Keratinocyte (primary cell): ENCODE data around the gene FN3K. TPM values are rescaled to one million over a fixed set of nuclear protein-coding genes. Genes with fewer than 3 reads are reported as not detected.
"Not testable (repeated sequence)": the region's sequence is repeated elsewhere in the genome, so short reads cannot be mapped to it uniquely, and the experiment has no call there.

Experiments
- DNase-seq: peaks from one replicate; pipeline ENCODE4 v3.0.0-alpha.2; 2011; ENCODE audit warnings: low read depth, missing footprints, low spot score
- FAIRE-seq: peaks from 2 replicates; lab custom pipeline; 2011; peaks lifted over from hg19 to GRCh38; lab: Jason Lieb, UNC
- H2AFZ ChIP-seq: 2 replicates; pipeline ENCODE4 v1.6.0; 2012; ENCODE audit warnings: low read length, control low read depth, inconsistent platforms; ENCODE audit not compliant: control insufficient read depth
- H3K27ac ChIP-seq: 2 replicates; pipeline ENCODE4 v1.5.1; 2011; ENCODE audit warnings: low read length; ENCODE audit not compliant: control insufficient read depth, insufficient read depth
- H3K27me3 ChIP-seq: 3 replicates; pipeline ENCODE4 v1.6.0; 2011; ENCODE audit warnings: low read length; ENCODE audit not compliant: control insufficient read depth, insufficient read depth; ENCODE audit errors: extremely low read depth
- H3K36me3 ChIP-seq, 2 experiments: 2 replicates in 1 of 2; 3 replicates in 1 of 2; pipeline ENCODE4 v1.5.1; 2011; ENCODE audit warnings: low read length in 2 of 2, mild to moderate bottlenecking in 1 of 2; ENCODE audit not compliant: control insufficient read depth in 2 of 2, insufficient read depth in 2 of 2; ENCODE audit errors: extremely low read depth in 1 of 2
- H3K4me1 ChIP-seq: 3 replicates; pipeline ENCODE4 v1.5.1; 2011; ENCODE audit warnings: low read length; ENCODE audit not compliant: control insufficient read depth, insufficient read depth; ENCODE audit errors: extremely low read depth
- H3K4me2 ChIP-seq: 3 replicates; pipeline ENCODE4 v1.6.0; 2011; ENCODE audit warnings: low read depth, low read length; ENCODE audit not compliant: control insufficient read depth, insufficient read depth; ENCODE audit errors: extremely low read depth
- H3K4me3 ChIP-seq, 3 experiments: fragments of 200-600 bp in 1 of 3; sonication (generic) in 1 of 3; 2 replicates in 2 of 3; 3 replicates in 1 of 3; pipeline ENCODE4 v1.5.1; 2011 to 2016; ENCODE audit warnings: low read length in 3 of 3, mild to moderate bottlenecking in 3 of 3, control low read depth in 2 of 3, inconsistent platforms in 1 of 3, low read depth in 1 of 3, mixed read lengths in 1 of 3, mixed run types in 1 of 3, moderate library complexity in 1 of 3; ENCODE audit not compliant: control insufficient read depth in 2 of 3, insufficient read depth in 2 of 3; ENCODE audit errors: extremely low read depth in 1 of 3
- H3K79me2 ChIP-seq: 2 replicates; pipeline ENCODE4 v1.6.0; 2012; ENCODE audit warnings: low read length; ENCODE audit not compliant: control insufficient read depth, insufficient read depth
- H3K9ac ChIP-seq: 3 replicates; pipeline ENCODE4 v1.6.0; 2011; ENCODE audit warnings: low read length; ENCODE audit not compliant: control insufficient read depth, insufficient read depth; ENCODE audit errors: extremely low read depth
- H3K9me1 ChIP-seq: 3 replicates; pipeline ENCODE4 v1.6.0; 2011; ENCODE audit warnings: low read length; ENCODE audit not compliant: control insufficient read depth, insufficient read depth; ENCODE audit errors: extremely low read depth
- H3K9me3 ChIP-seq: 2 replicates; pipeline ENCODE4 v1.5.1; 2012; ENCODE audit warnings: low read depth, low read length; ENCODE audit not compliant: control insufficient read depth
- H4K20me1 ChIP-seq: 3 replicates; pipeline ENCODE4 v1.6.0; 2011; ENCODE audit warnings: low read length; ENCODE audit not compliant: control insufficient read depth, insufficient read depth; ENCODE audit errors: extremely low read depth
- EZH2 ChIP-seq: IDR thresholded peaks from one replicate; pipeline ENCODE4 v1.6.1; 2012; ENCODE audit warnings: inconsistent platforms, mild to moderate bottlenecking, low read length, moderate library complexity
- dilution Hi-C: fragments of 300-500 bp; cut with MboI; formaldehyde crosslinking; loops from one replicate; pipeline ENCODE4 v1.7.0; 2020; ENCODE audit warnings: low sequenced_read_pairs; ENCODE audit not compliant: extremely low pct_ligation_motif_present
- polyA plus RNA-seq, 5 experiments: library from polyadenylated mRNA; depleted of rRNA in 3 of 5; stranded (reverse) in 3 of 5; stranded (forward) in 1 of 5; unstranded in 1 of 5; fragments of >200 nt; gene quantifications; 1 replicate in 1 of 5; 2 replicates in 3 of 5; 3 replicates in 1 of 5; pipeline versions ENCODE4 v1.2.1 to v1.2.3, GENCODE V29; 2011 to 2012; ENCODE audit warnings: missing spikeins in 2 of 5, low read depth in 1 of 5, low replicate concordance in 1 of 5
- TF ChIP-seq, protein P1 (sequence below), 3 experiments: IDR thresholded peaks in 1 of 3; conservative IDR thresholded peaks in 1 of 3; optimal IDR thresholded peaks in 1 of 3; 2 replicates in 2 of 3; 3 replicates in 1 of 3; pipeline versions ENCODE3 to v1.5.1; 2011; ENCODE audit warnings: low read length in 3 of 3, mild to moderate bottlenecking in 3 of 3, moderate library complexity in 2 of 3, control low read depth in 1 of 3, inconsistent platforms in 1 of 3; ENCODE audit not compliant: insufficient read depth in 2 of 3; ENCODE audit errors: extremely low read depth in 1 of 3

The FN3K gene
- polyA plus RNA-seq, 1 donor (not counting 4 experiments of a cell fraction or from before 2014, with no cell fraction given), result 0.10 TPM

DNA sequence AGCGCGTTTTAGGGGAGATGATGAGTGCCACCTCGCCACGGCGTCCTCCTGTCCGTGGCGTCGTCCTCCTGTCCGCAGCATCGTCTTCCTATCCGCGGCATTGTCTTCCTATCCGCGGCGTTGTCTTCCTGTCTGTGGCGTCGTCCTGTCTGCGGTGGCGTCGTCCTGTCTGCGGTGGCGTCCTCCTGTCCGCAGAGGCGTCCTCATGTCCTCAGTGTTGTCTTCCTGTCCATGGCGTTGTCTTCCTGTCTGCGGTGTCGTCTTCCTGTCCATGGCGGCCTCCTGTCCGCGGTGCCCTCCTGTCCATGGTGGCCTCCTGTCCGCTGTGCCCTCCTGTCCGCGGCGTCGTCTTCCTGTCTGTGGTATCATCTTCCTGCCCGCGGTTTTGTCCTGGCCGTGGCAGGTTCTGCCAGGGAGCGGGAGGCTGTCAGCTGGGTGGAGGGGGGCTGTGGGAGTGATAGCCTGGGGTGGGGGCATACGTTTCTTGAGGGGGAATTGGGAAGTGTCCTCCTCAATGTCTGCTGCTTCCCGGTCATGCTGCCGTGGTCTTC is 47.3 kb downstream of the FN3K start:
- Histone ChIP-seq H3K36me3 (peaks cover 8 to 13% of the 10 kb centered on the region in 2 experiments), H3K79me2 (peaks cover 5% of the 10 kb centered on the region), H3K9ac (no peak overlapping the region), H3K27me3 (no peaks in the 10 kb centered on the region), H3K27ac (no peak overlapping the region), H3K4me1 (peaks cover 15% of the 10 kb centered on the region), H3K9me3 (no peaks in the 10 kb centered on the region), H3K9me1 (peaks cover 2% of the 10 kb centered on the region), H4K20me1 (peaks cover 8% of the 10 kb centered on the region), H3K4me2 (no peak overlapping the region), H2AFZ (no peak overlapping the region), H3K4me3 (no peak overlapping the region)
- FAIRE-seq, result no peak
- no peak for DNase-seq
- dilution Hi-C loops, result no loop called here
- TF ChIP-seq EZH2, result no peak
- TF ChIP-seq, protein P1, sequence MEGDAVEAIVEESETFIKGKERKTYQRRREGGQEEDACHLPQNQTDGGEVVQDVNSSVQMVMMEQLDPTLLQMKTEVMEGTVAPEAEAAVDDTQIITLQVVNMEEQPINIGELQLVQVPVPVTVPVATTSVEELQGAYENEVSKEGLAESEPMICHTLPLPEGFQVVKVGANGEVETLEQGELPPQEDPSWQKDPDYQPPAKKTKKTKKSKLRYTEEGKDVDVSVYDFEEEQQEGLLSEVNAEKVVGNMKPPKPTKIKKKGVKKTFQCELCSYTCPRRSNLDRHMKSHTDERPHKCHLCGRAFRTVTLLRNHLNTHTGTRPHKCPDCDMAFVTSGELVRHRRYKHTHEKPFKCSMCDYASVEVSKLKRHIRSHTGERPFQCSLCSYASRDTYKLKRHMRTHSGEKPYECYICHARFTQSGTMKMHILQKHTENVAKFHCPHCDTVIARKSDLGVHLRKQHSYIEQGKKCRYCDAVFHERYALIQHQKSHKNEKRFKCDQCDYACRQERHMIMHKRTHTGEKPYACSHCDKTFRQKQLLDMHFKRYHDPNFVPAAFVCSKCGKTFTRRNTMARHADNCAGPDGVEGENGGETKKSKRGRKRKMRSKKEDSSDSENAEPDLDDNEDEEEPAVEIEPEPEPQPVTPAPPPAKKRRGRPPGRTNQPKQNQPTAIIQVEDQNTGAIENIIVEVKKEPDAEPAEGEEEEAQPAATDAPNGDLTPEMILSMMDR (optimal IDR thresholded peaks at IDR 0.05 in 1 of 3, IDR thresholded peaks at IDR 0.05 in 1 of 3, conservative IDR thresholded peaks at IDR 0.05 in 1 of 3; ENCODE audit: extremely low read depth in 1 of 3, insufficient read depth in 2 of 3, low read length in 3 of 3), result no peak

DNA sequence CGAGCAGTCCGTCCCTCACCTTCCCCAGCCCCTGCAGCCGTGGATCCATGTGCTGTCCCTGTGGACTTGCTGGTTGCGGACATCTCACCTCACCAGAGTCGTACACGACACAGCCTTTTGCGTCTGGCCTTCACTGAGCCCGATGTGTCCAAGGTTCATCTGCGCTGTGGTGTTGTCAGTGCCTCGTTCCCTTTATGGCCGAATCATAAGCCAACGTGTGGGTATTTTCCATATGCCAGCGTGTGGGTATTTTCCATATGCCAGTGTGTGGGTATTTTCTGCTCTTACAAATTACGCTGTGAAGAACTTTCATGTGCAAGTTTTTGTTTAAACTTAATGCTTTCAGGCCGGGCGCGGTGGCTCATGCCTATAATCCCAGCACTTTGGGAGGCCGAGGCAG is 48.1 kb downstream of the FN3K start:
- Histone ChIP-seq H2AFZ (no peak overlapping the region), H3K4me2 (no peak overlapping the region), H3K27ac (no peak overlapping the region), H3K4me1 (peaks cover 20% of the 10 kb centered on the region), H3K36me3 (peaks cover 8 to 13% of the 10 kb centered on the region in 2 experiments), H3K9ac (no peak overlapping the region), H3K9me1 (peaks cover 3% of the 10 kb centered on the region), H4K20me1 (peaks cover 15% of the 10 kb centered on the region), H3K79me2 (peaks cover 8% of the 10 kb centered on the region), H3K27me3 (no peaks in the 10 kb centered on the region), H3K9me3 (no peaks in the 10 kb centered on the region), H3K4me3 (no peak overlapping the region)
- dilution Hi-C loops, result no loop called here
- no peak for TF ChIP-seq EZH2
- TF ChIP-seq, protein P1 (optimal IDR thresholded peaks at IDR 0.05 in 1 of 3, IDR thresholded peaks at IDR 0.05 in 1 of 3, conservative IDR thresholded peaks at IDR 0.05 in 1 of 3; ENCODE audit: extremely low read depth in 1 of 3, insufficient read depth in 2 of 3, low read length in 3 of 3), result no peak
- FAIRE-seq (no peak), DNase-seq (no peak)

DNA sequence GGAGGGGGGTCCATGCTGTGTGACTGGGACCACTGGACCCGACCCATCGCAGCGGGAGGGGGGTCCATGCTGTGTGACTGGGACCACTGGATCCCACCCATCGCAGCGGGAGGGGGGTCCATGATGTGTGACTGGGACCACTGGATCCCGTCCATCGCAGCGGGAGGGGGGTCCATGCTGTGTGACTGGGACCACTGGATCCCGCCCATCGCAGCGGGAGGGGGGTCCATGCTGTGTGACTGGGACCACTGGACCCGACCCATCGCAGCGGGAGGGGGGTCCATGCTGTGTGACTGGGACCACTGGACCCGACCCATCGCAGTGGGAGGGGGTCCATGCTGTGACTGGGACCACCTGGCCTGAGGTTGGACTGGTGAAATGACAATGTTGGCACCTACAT is 50.2 kb downstream of the FN3K start:
- FAIRE-seq, dilution Hi-C loops, H3K27ac ChIP-seq: not testable (repeated sequence)

More for the DNA sequence above, 50.2 kb downstream of the FN3K start:
- peaks cover 12 to 13% of the 10 kb centered on the region in 2 experiments for H3K36me3 ChIP-seq
- peaks cover 19% of the 10 kb centered on the region for H4K20me1 ChIP-seq
- peaks cover 20% of the 10 kb centered on the region for H3K4me1 ChIP-seq
- DNase-seq, H3K27me3 ChIP-seq, H3K9ac ChIP-seq, H2AFZ ChIP-seq, H3K4me3 ChIP-seq, H3K9me3 ChIP-seq, H3K9me1 ChIP-seq, H3K4me2 ChIP-seq: not testable (repeated sequence)
- peaks cover 23% of the 10 kb centered on the region for H3K79me2 ChIP-seq
